ENCODE data around the gene PAX8. TPM values are rescaled to one million over a fixed set of nuclear protein-coding genes. Genes with fewer than 3 reads are reported as not detected.

Gene PAX8
- total and polyA plus RNA-seq, 2 of the 13 experiments (the other 11 are each of a cell fraction or from before 2014, with no cell fraction given) = 1.5 to 8.8 TPM

- peak; percentile 33 for TF ChIP-seq YY1 (IDR thresholded peaks at IDR 0.05; ENCODE audit: insufficient read depth, insufficient replicate concordance, low read depth, low read length)
- 0 out of 2 replicates have a peak, but pooled peaks have one; percentile 39 for TF ChIP-seq ZSCAN21 (CRISPR knock-in tag; IDR thresholded peaks at IDR 0.05; ENCODE audit: borderline replicate concordance)
- TF ChIP-seq BHLHE40 (IDR thresholded peaks at IDR 0.05; ENCODE audit: low read length) = peak; percentile 75
- 0 out of 2 replicates have a peak, but pooled peaks have one; percentile 57 for TF ChIP-seq ZNF225 (CRISPR knock-in tag; IDR thresholded peaks at IDR 0.05)
- peak; percentile 12; the same call in 1 of the 2 replicates for TF ChIP-seq MIER2 (CRISPR knock-in tag; IDR thresholded peaks at IDR 0.05)
- TF ChIP-seq ZNF644 (CRISPR knock-in tag; IDR thresholded peaks at IDR 0.05; ENCODE audit: low read depth) = peak; percentile 90
- TF ChIP-seq THRA (CRISPR knock-in tag; IDR thresholded peaks at IDR 0.05; ENCODE audit: borderline replicate concordance) = 0 out of 2 replicates have a peak, but pooled peaks have one; percentile 42
- 0 out of 2 replicates have a peak, but pooled peaks have one; percentile 9 for TF ChIP-seq ATM (IDR thresholded peaks at IDR 0.05; ENCODE audit: borderline replicate concordance)
- TF ChIP-seq ZNF335 (CRISPR knock-in tag; IDR thresholded peaks at IDR 0.05) = peak; percentile 76; the same call in 1 of the 2 replicates
- peak; percentile 98 for TF ChIP-seq ZBTB43 (CRISPR knock-in tag; conservative IDR thresholded peaks at IDR 0.05)
Observed at GRCh38 chr2:113240915-113241911, 37.5 kb downstream of the PAX8 start (continued).
